Nephron (organoid): Measurements from ENCODE around the gene ZNFX1.
"Not testable (repeated sequence)": the region's sequence is repeated elsewhere in the genome, so short reads cannot be mapped to it uniquely, and the experiment has no call there.

Source experiments
- H3K27ac Mint-ChIP-seq, 3 experiments: 2 replicates each; pipeline ENCODE4 v1.8.0; 2020; ENCODE audit warnings: mixed read lengths in 3 of 3, mild to moderate bottlenecking in 2 of 3, moderate library complexity in 1 of 3
- H3K27me3 Mint-ChIP-seq: 2 replicates; pipeline ENCODE4 v1.8.0; 2021; ENCODE audit warnings: low read depth, mild to moderate bottlenecking, moderate library complexity, mixed read lengths
- H3K36me3 Mint-ChIP-seq: 2 replicates; pipeline ENCODE4 v1.8.0; 2020; ENCODE audit warnings: low read depth, mixed read lengths
- H3K4me1 Mint-ChIP-seq: 2 replicates; pipeline ENCODE4 v1.8.0; 2020; ENCODE audit warnings: mixed read lengths
- H3K4me3 Mint-ChIP-seq, 3 experiments: 2 replicates each; pipeline ENCODE4 v1.8.0; 2020; ENCODE audit warnings: mild to moderate bottlenecking in 3 of 3, mixed read lengths in 3 of 3, moderate library complexity in 2 of 3
- H3K9me3 Mint-ChIP-seq: 2 replicates; pipeline ENCODE4 v1.8.0; 2020; ENCODE audit warnings: mixed read lengths
- CTCF ChIP-seq, 3 experiments: fragments of 200-600 bp; sonication (generic); IDR thresholded peaks; one replicate each; pipeline ENCODE4 v1.5.0; 2021; ENCODE audit warnings: antibody characterized with exemption in 3 of 3; ENCODE audit not compliant: unreplicated experiment in 3 of 3

The ZNFX1 gene

DNA sequence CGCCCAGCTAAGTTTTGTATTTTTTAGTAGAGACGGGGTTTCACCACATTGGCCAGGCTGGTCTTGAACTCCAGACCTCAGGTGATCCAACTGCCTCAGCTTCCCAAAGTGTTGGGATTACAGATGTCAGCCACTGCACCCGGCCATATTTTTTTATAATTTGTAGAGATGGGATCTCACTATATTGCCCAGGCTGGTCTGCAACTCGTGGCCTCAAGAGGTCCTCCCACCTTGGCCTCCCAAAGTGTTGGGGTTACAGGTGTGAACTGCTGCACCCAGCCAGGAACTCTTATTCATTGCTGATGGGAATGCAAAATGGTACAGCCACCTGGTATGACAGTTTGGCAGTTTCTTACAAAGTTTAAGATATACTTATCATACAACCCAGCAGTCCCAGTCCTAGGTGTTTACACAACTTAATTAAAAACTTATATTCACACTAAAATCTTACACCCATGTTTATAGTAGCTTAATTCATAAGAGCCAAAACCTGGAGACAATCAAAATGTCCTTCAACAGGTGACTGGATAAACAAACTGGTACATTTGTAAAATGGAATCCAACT is 78.0 kb downstream of the ZNFX1 start:
- no peaks in the 10 kb centered on the region for H3K4me1 Mint-ChIP-seq
- H3K27ac Mint-ChIP-seq = no peak overlapping the region
- H3K9me3 Mint-ChIP-seq = peaks cover 4% of the 10 kb centered on the region

DNA sequence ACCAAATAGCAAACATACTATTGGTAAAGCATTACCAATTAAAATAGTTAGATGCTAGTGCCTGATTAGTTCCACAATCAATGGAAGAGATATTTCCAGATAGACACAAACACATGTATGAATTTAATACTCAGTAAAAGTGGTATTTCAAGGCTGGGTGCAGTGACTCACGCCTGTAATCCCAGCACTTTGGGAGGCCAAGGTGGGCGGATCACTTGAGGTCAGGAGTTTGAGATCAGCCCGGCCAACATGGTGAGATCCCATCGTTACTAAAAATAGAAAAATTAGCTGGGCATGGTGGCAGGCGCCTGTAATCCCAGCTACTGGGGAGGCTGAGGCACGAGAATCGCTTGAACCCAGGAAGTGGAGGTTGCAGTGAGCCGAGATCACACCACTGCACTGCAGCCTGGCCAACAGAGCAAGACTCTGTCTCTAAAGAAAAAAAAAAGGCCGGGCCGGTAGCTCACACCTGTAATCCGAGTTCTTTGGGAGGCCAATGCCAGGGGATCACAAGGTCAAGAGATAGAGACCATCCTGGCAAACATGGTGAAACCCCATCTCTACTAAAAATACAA is 84.8 kb downstream of the ZNFX1 start:
- not testable (repeated sequence) for H3K4me1 Mint-ChIP-seq, H3K36me3 Mint-ChIP-seq, H3K27ac Mint-ChIP-seq, H3K9me3 Mint-ChIP-seq, H3K27me3 Mint-ChIP-seq, H3K4me3 Mint-ChIP-seq

More for the DNA sequence above, 78.0 kb downstream of the ZNFX1 start:
- Mint-ChIP-seq H3K36me3 (no peaks in the 10 kb centered on the region), H3K27me3 (no peaks in the 10 kb centered on the region), H3K4me3 (no peak overlapping the region)
- TF ChIP-seq CTCF (IDR thresholded peaks at IDR 0.05; ENCODE audit: unreplicated experiment in 3 of 3) = no peak
